Mesenchymal stem cell (in vitro differentiated cells and primary cell): Measurements from ENCODE around the gene GOT1.

ENCODE experiments used
- DNase-seq: peaks from one replicate; pipeline ENCODE4 v3.0.0-alpha.2; 2013
- H2AFZ ChIP-seq: one replicate; pipeline ENCODE4 v1.6.1; 2013; ENCODE audit warnings: low read depth, mild to moderate bottlenecking, control low read depth, inconsistent platforms, low read length, moderate library complexity
- H2AK5ac ChIP-seq: 2 replicates; pipeline ENCODE4 v1.6.1; 2013; ENCODE audit warnings: low read length, moderate library complexity, mild to moderate bottlenecking, inconsistent platforms; ENCODE audit not compliant: severe bottlenecking
- H2BK120ac ChIP-seq: one replicate; pipeline ENCODE4 v1.6.1; 2013; ENCODE audit warnings: low read depth, mild to moderate bottlenecking, inconsistent platforms, low read length, moderate library complexity
- H2BK12ac ChIP-seq, 2 experiments: one replicate each; pipeline ENCODE4 v1.6.1; 2013; ENCODE audit warnings: inconsistent platforms in 2 of 2, low read length in 2 of 2, mild to moderate bottlenecking in 2 of 2, moderate library complexity in 2 of 2, control low read depth in 1 of 2
- H2BK15ac ChIP-seq: one replicate; pipeline ENCODE4 v1.6.1; 2013; ENCODE audit warnings: mild to moderate bottlenecking, low read depth, inconsistent platforms; ENCODE audit not compliant: poor library complexity, severe bottlenecking
- H2BK5ac ChIP-seq: 2 replicates; pipeline ENCODE4 v1.6.1; 2013; ENCODE audit warnings: low read depth, mild to moderate bottlenecking, low read length, control low read depth, inconsistent platforms; ENCODE audit not compliant: poor library complexity, severe bottlenecking
- H3K14ac ChIP-seq, 2 experiments: one replicate each; pipeline ENCODE4 v1.6.1; 2013; ENCODE audit warnings: inconsistent platforms in 2 of 2, low read length in 2 of 2, control low read depth in 1 of 2, mild to moderate bottlenecking in 1 of 2, moderate library complexity in 1 of 2
- H3K18ac ChIP-seq, 2 experiments: one replicate each; pipeline ENCODE4 v1.6.1; 2013; ENCODE audit warnings: inconsistent platforms in 2 of 2, low read length in 2 of 2, control low read depth in 1 of 2, low read depth in 1 of 2, mild to moderate bottlenecking in 1 of 2
- H3K23ac ChIP-seq, 2 experiments: one replicate each; pipeline ENCODE4 v1.6.1; 2013; ENCODE audit warnings: inconsistent platforms in 2 of 2, low read length in 2 of 2, mild to moderate bottlenecking in 2 of 2, moderate library complexity in 2 of 2, control low read depth in 1 of 2
- H3K27ac ChIP-seq: 2 replicates; pipeline ENCODE4 v1.5.1; 2013; ENCODE audit warnings: mild to moderate bottlenecking, moderate library complexity, low read length, control low read depth, inconsistent platforms; ENCODE audit not compliant: poor library complexity, severe bottlenecking
- H3K27me3 ChIP-seq, 2 experiments: 2 replicates each; pipeline versions ENCODE4 v1.6.1 to v1.7.0; 2013; ENCODE audit warnings: low read length in 2 of 2, mild to moderate bottlenecking in 2 of 2, moderate library complexity in 2 of 2, control low read depth in 1 of 2, inconsistent platforms in 1 of 2; ENCODE audit not compliant: control insufficient read depth in 1 of 2, insufficient read depth in 1 of 2
- H3K36me3 ChIP-seq, 2 experiments: 2 replicates each; pipeline versions ENCODE4 v1.6.1 to v1.7.0; 2013; ENCODE audit warnings: low read length in 2 of 2, control low read depth in 1 of 2, inconsistent platforms in 1 of 2, low read depth in 1 of 2, mild to moderate bottlenecking in 1 of 2; ENCODE audit not compliant: insufficient read depth in 2 of 2, control insufficient read depth in 1 of 2
- H3K4ac ChIP-seq, 2 experiments: one replicate each; pipeline ENCODE4 v1.6.1; 2013; ENCODE audit warnings: inconsistent platforms in 2 of 2, low read length in 2 of 2, mild to moderate bottlenecking in 2 of 2, moderate library complexity in 2 of 2, control low read depth in 1 of 2, low read depth in 1 of 2
- H3K4me1 ChIP-seq: 2 replicates; pipeline ENCODE4 v1.6.1; 2013; ENCODE audit warnings: low read depth, low read length, control low read depth; ENCODE audit not compliant: control insufficient read depth, insufficient read depth
- H3K4me2 ChIP-seq: 2 replicates; pipeline ENCODE4 v1.6.1; 2013; ENCODE audit warnings: low read length, mild to moderate bottlenecking, inconsistent platforms; ENCODE audit not compliant: poor library complexity, severe bottlenecking
- H3K4me3 ChIP-seq, 2 experiments: 2 replicates each; pipeline versions ENCODE4 v1.5.1 to v1.7.0; 2013; ENCODE audit warnings: low read length in 2 of 2, mild to moderate bottlenecking in 2 of 2, control low read depth in 1 of 2, low read depth in 1 of 2; ENCODE audit not compliant: insufficient read depth in 1 of 2
- H3K79me1 ChIP-seq: replicated peaks from 2 replicates; pipeline ENCODE4 v1.6.1; 2013; ENCODE audit warnings: mild to moderate bottlenecking, control low read depth, low read length, inconsistent platforms; ENCODE audit not compliant: poor library complexity, severe bottlenecking
- H3K9ac ChIP-seq: 2 replicates; pipeline ENCODE4 v1.7.0; 2013; ENCODE audit warnings: mild to moderate bottlenecking, low read length, moderate library complexity
- H3K9me3 ChIP-seq: 2 replicates; pipeline ENCODE4 v1.7.0; 2013; ENCODE audit warnings: mild to moderate bottlenecking, low read length; ENCODE audit not compliant: control insufficient read depth
- H4K8ac ChIP-seq: one replicate; pipeline ENCODE4 v1.6.1; 2013; ENCODE audit warnings: inconsistent platforms, mild to moderate bottlenecking, low read length, moderate library complexity
- H4K91ac ChIP-seq: one replicate; pipeline ENCODE4 v1.6.1; 2013; ENCODE audit warnings: mild to moderate bottlenecking, low read length, inconsistent platforms
- WGBS: methylation state at CpG from one replicate; pipeline ENCODE4 v1.1.7; 2013; ENCODE audit warnings: mixed read lengths; 5-methylcytosine and 5-hydroxymethylcytosine counted together

Gene GOT1

DNA sequence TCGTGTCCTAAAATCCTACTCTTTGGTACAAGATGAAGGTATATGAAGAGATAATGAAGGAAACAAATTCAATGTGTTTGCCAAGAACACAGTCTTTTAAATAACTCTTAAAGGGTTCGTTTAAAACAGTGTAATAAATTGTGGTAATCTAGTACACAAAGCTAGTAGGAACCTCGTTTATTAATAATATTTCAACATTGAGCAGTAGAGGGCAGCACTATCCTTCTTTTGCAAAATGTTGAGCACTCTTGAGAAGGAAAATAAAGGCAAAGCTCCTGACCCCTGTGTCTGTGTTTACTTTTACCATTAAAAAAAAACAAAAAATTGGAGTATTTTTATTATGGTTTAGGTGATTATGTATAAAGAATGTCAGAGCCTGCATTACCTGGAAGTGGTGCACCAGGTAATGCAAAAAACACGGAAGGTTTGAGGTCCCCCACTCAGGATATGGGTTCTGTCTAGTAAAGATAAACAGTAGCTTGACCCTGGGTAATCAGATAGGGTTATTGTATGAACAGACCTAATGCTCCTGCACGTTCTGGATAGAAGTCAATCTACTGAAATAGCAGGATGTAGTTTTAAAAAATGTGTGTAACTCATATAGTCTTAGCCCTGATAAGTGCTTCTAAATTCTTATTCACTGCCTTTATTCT lies 5.7 kb upstream of the GOT1 start:
- no peaks in the 10 kb centered on the region for H3K9me3 ChIP-seq
- H3K27ac ChIP-seq: no peak overlapping the region
- no peak overlapping the region for H4K8ac ChIP-seq
- H3K9ac ChIP-seq: no peak overlapping the region
- H3K14ac ChIP-seq: no peak overlapping the region
- H2AFZ ChIP-seq: no peak overlapping the region
- no peak overlapping the region for H2BK5ac ChIP-seq
- no peak overlapping the region for H3K4me2 ChIP-seq
- H3K27me3 ChIP-seq: no peaks in the 10 kb centered on the region
- no peak overlapping the region for H3K23ac ChIP-seq
- no peak overlapping the region for H3K4me3 ChIP-seq
- no peak overlapping the region for H2BK15ac ChIP-seq
- no peak overlapping the region for H2BK120ac ChIP-seq
- no peak overlapping the region for H3K18ac ChIP-seq
- H4K91ac ChIP-seq: no peak overlapping the region
- no peak overlapping the region for H2BK12ac ChIP-seq
- 4% methylated on average over 2 of the region's 5 CpGs for WGBS
- H3K4ac ChIP-seq: no peak overlapping the region
- peaks cover 0 to 9% of the 10 kb centered on the region in 2 experiments for H3K36me3 ChIP-seq
- no peak overlapping the region for H2AK5ac ChIP-seq
- peaks cover 25% of the 10 kb centered on the region for H3K79me1 ChIP-seq
- H3K4me1 ChIP-seq: peaks cover 2% of the 10 kb centered on the region
- DNase-seq: peak; percentile 81

DNA sequence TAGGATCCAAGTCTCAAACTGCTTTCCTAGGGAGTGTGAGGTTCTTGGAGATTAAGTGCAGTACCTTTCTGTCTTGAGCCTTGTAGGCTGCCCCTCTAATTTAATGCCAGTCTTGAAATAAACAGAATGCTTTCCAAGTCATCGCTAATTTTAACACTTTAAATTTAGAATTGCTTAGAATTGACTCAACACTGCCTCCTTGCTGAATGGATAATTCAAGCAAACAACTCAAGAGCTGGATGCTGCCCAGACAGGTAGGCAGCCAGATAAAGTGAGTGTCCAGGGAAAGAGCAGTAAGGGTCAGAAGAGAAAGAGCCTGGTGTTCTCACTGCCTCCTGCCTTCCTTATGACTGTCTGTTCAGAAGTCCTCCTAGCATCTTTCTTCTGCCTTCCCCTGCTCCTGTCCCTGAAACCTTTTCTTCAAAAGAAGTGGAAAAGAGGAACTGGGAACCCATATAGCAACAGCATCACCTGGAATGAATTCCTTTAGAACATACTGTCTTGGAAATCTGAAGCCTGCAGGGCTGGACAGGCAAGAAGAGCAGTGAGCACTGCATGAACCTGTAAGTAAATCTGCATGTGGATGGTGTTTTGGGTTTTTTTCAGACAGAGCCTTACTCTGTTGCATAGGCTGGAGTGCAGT lies 3.1 kb upstream of the GOT1 start:
- no peak overlapping the region for H4K91ac ChIP-seq
- DNase-seq: no peak
- no peak overlapping the region for H3K4me2 ChIP-seq
- no peak overlapping the region for H3K14ac ChIP-seq
- no peak overlapping the region for H3K23ac ChIP-seq
- H3K9me3 ChIP-seq: no peaks in the 10 kb centered on the region
- no peak overlapping the region for H3K4ac ChIP-seq
- H3K36me3 ChIP-seq: peaks cover 0 to 9% of the 10 kb centered on the region in 2 experiments
- 20% methylated on average over 1 of the region's 1 CpG for WGBS
- no peak overlapping the region for H2BK15ac ChIP-seq
- no peak overlapping the region for H3K9ac ChIP-seq
- H3K79me1 ChIP-seq: peaks cover 33% of the 10 kb centered on the region
- peak overlapping the region in 1 of 2 experiments; percentile 18 for H2BK12ac ChIP-seq
- no peak overlapping the region for H3K27ac ChIP-seq
- H3K4me1 ChIP-seq: peaks cover 7% of the 10 kb centered on the region
- H4K8ac ChIP-seq: no peak overlapping the region
- no peak overlapping the region for H2BK5ac ChIP-seq
- H2BK120ac ChIP-seq: no peak overlapping the region
- no peak overlapping the region for H2AFZ ChIP-seq
- H3K4me3 ChIP-seq: no peak overlapping the region
- H3K18ac ChIP-seq: no peak overlapping the region
- H3K27me3 ChIP-seq: no peaks in the 10 kb centered on the region
- H2AK5ac ChIP-seq: no peak overlapping the region

DNA sequence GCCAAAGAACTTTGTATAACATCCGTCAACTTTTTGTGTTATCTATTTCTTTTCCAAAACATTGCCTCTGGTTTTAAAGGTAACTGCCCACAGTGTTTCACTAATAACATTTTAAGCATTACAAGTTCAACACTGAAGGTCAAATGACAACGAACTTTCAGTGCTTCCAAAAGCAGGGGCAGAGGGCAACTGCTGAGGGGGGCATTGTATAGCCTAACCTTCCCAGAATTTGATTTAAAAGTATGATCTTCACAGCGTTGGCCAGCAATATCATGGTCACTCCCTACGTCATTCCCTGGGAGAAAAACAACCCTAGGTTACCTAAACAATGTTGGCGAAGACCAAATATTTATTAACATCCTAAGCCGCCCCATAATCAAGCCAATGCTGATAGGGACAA lies 2.5 kb upstream of the GOT1 start:
- H3K4ac ChIP-seq: no peak overlapping the region
- H3K36me3 ChIP-seq: peaks cover 0 to 9% of the 10 kb centered on the region in 2 experiments
- peaks cover 7% of the 10 kb centered on the region for H3K4me1 ChIP-seq
- no peak overlapping the region for H2BK5ac ChIP-seq
- H2AFZ ChIP-seq: no peak overlapping the region
- H2BK12ac ChIP-seq: peak overlapping the region in 1 of 2 experiments; percentile 31
- no peak overlapping the region for H3K18ac ChIP-seq
- H4K91ac ChIP-seq: no peak overlapping the region
- H3K4me3 ChIP-seq: no peak overlapping the region
- no peaks in the 10 kb centered on the region for H3K27me3 ChIP-seq
- no peak overlapping the region for H3K4me2 ChIP-seq
- H3K14ac ChIP-seq: no peak overlapping the region
- no peak overlapping the region for H3K9ac ChIP-seq
- peaks cover 33% of the 10 kb centered on the region for H3K79me1 ChIP-seq
- no peak overlapping the region for H2AK5ac ChIP-seq
- 88% methylated on average over 6 of the region's 6 CpGs for WGBS
- DNase-seq: no peak
- H2BK15ac ChIP-seq: no peak overlapping the region
- H4K8ac ChIP-seq: peak overlapping the region; percentile 30
- no peak overlapping the region for H2BK120ac ChIP-seq
- no peak overlapping the region for H3K23ac ChIP-seq
- no peak overlapping the region for H3K27ac ChIP-seq
- H3K9me3 ChIP-seq: no peaks in the 10 kb centered on the region

DNA sequence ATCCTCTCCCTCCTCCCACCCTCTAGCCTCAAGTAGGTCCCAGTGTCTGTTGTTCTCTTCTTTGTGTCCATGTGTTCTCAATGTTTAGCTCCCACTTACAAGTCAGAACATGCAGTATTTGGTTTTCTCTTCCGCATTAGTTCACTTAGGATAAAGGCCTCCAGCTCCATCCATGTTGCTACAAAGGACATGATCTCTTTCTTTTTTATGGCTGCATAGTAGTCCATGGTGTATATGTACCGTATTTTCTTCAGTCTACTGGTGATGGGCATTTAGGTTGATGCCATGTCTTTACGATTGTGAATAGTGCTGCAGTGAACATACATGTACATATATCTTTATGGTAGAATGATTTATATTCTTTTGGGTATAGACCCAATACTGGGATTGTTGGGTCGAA lies 1.6 kb upstream of the GOT1 start:
- Histone ChIP-seq H2BK5ac (no peak overlapping the region), H3K18ac (no peak overlapping the region), H3K4me1 (peaks cover 9% of the 10 kb centered on the region), H3K79me1 (peaks cover 37% of the 10 kb centered on the region), H3K4ac (no peak overlapping the region), H3K23ac (no peak overlapping the region), H3K9ac (peak overlapping the region; percentile 94), H3K14ac (no peak overlapping the region), H2BK15ac (no peak overlapping the region), H2BK120ac (no peak overlapping the region), H3K27me3 (no peaks in the 10 kb centered on the region), H3K36me3 (peaks cover 0 to 9% of the 10 kb centered on the region in 2 experiments), H4K8ac (no peak overlapping the region), H4K91ac (no peak overlapping the region), H2AFZ (no peak overlapping the region), H3K9me3 (no peaks in the 10 kb centered on the region), H3K4me2 (no peak overlapping the region), H2AK5ac (no peak overlapping the region), H3K27ac (no peak overlapping the region), H2BK12ac (no peak overlapping the region), H3K4me3 (peak overlapping the region in 1 of 2 experiments; percentile 94)
- WGBS: 100% methylated on average over 3 of the region's 4 CpGs
- DNase-seq: no peak
